GM12892 (cell line): ENCODE measurements around the gene PPM1H.

Experiments used
- POLR2A ChIP-seq: IDR thresholded peaks from 2 replicates; pipeline ENCODE4 v1.6.1; 2011; ENCODE audit warnings: low read depth, low read length, control low read depth
- POLR2AphosphoS5 ChIP-seq: IDR thresholded peaks from 2 replicates; pipeline ENCODE4 v1.6.1; 2011; ENCODE audit warnings: low read depth, low read length, control low read depth
- TAF1 ChIP-seq: IDR thresholded peaks from 2 replicates; pipeline ENCODE4 v1.6.1; 2011; ENCODE audit warnings: low read depth, mild to moderate bottlenecking, control low read depth, low read length, borderline replicate concordance

DNA sequence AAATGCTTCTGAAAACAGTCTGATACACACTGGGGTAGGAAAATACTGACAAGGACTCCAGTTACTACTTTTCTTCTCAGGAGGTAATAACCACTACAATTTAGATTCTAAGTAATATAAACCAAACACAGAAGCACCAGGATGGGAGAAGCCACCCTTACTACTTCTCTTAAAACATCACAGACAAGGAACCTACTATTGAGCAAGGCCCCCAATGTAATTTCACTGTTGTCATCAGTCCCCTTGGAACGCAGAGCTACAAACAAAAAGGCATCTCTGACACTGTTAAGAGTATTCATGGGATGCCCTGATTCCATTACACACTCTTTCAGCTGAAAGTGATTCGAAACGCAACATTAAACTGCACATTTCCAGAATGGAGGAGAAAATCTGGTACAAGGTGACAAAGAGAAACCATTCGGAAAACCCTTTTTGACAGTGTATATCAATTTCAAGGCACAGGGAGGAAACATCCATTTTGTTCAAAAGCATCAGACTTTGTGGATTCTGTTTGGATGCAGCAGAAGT lies 185.9 kb downstream of the PPM1H start:
- TF ChIP-seq POLR2A (no peak), POLR2AphosphoS5 (no peak), TAF1 (no peak)
